HG02870 (cell line): ENCODE measurements around the gene OR52E4.

Experiments
- ATAC-seq: cut with Tn5 transposase; IDR thresholded peaks from one replicate; pipeline ENCODE4 v1.9.1; 2021; ENCODE audit warnings: mild to moderate bottlenecking, moderate library complexity; ENCODE audit not compliant: unreplicated experiment

The OR52E4 gene

DNA sequence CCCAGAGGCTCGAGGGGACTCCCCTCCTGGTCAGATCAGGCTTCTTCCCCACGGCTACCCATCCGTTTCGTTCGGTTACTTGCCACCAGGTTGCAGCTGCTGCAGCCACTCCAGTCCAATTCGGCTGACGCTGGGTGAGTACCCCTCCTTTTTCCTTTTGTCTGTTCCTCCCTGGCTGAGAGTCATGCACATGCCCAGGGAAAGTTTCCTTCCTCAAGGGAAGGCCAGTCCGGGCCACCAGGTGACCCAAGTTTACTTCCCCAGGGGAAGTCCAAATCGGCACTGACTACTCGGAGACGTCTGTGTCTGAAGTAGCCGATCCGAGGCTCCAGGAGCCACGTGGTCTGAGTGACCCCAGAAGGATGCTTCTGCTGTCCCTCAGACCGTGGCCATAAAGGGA is 48.4 kb downstream of the OR52E4 start:
- no peak for ATAC-seq

DNA sequence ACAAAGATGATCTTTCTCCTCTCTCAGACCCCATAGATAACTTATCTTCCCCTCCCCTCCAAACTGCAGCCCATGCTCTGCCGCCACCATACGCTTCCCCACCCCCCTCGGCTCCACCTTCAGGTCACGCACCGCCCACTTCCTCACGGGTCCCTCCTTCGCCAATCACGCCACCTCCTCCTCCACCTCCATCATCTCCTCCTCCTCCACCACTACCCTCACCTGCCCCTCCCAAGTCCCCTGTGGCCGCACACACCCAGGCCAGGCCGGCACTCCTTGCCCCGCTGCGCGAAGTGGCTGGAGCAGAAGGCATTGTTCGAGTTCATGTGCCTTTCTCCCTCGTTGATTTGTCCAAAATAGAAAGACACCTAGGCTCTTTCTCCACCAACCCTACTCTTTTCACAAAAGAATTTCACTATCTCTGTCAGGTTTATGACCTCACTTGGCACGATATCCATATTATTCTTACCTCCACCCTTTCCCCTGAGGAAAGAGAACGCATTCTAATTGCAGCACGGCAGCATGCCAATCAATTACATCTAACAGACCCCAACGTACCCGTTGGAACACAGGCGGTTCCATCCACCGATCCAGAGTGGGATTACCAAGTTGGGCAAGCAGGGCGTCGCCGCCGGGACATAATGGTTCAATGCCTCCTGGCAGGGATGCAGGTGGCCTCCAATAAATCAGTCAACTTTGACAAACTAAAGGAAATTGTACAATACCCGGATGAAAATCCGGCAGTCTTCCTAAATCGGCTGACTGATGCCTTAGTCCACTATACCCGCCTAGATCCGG is 49.3 kb downstream of the OR52E4 start:
- no peak for ATAC-seq

DNA sequence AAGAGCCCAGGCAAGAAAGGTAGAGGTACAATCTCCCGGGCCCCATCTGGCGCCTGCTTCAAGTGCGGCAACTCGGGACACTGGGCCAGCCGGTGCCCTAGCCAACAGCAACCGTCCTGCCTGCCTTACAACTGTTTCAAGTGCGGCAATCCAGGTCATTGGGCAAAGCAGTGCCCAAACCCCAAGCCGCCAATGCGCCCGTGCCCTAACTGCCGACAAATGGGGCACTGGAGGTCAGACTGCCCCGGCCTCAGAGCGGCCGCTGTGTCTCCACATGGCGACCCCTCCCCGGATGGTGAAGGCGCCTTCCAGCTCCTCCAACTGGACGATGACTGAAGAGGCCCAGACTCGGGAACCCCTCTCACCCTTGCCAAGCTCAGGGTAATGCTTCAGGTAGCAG is 50.2 kb downstream of the OR52E4 start:
- ATAC-seq = no peak

DNA sequence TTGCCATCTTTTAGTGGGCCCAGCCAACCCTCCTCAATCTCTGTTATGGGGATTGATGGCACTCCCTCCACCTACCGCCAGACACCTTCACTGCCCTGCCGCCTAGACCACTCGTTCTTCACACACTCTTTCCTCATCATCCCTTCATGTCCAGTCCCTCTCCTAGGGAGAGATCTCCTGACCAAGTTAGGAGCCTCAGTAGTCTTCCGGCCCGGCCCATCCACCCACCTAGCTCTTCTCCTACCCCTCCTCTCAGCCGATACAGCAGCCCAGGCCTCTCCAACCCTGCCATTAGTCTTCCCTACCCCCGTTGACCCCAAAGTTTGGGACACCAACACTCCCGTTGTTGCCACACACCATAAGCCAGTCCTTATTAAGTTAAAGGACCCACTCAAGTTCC is 50.6 kb downstream of the OR52E4 start:
- ATAC-seq = no peak

DNA sequence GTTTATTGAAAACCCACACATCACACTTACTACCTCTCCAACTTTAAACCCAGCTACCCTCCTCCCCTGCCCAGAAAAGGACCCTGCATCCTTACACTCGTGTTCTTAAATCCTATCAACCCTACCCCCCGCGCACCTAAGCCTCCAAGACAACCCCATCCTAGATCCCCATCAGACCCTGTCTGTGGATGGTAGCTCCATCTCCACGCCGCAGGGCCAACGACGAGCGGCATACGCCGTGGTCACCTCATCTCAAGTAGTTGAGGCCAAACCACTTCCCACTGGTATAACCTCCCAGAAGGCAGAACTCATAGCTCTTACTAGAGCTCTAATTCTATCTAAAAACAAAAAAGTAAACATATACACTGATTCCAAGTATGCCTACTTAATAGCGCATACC is 52.2 kb downstream of the OR52E4 start:
- no peak for ATAC-seq

DNA sequence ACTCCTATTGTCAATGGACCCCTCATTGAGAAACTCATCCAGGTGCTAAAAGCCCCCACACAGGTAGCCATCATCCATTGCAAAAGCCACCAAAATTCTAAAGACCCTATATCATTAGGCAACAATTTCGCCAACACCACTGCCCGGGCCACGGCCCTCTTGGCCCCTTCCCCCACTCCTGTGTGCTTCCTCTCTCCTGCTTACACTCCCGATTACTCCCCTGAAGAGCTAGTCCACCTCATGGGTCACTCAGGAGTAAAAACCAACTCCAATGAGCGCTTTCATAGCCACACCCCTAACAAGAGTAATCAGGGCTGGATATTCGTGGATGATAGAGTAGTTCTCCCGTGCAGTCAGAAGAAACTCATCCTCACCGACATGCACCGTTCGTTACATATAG is 52.7 kb downstream of the OR52E4 start:
- no peak for ATAC-seq
